IMR-90 (cell line): Measurements from ENCODE around the gene ACSS1. TPM values are rescaled to one million over a fixed set of nuclear protein-coding genes. Genes with fewer than 3 reads are reported as not detected.

Experiments used
- ATAC-seq: fragments of 200-7000 bp; cut with Tn5 transposase; 2 replicates; pipeline ENCODE4 v1.9.1; 2020; ENCODE audit warnings: low read depth, mild to moderate bottlenecking, moderate library complexity
- BruUV-seq: library from RNA; stranded (reverse); fragments of 400-500 nt; replicated peaks from 2 replicates; lab custom pipeline; 2021; lab: Mats Ljungman, UMichigan
- CTCF ChIA-PET: fragments of 300-600 bp; formaldehyde crosslinking; extraction: SDS; loops from one replicate; lab custom pipeline; 2021; ENCODE audit warnings: antibody characterized with exemption; lab: Yijun Ruan, JAX
- POLR2A ChIA-PET: fragments of 300-600 bp; sonication (Branson Sonifier 250); formaldehyde crosslinking; loops from one replicate; lab custom pipeline; 2022; ENCODE audit warnings: antibody characterized with exemption; ENCODE audit not compliant: unreplicated experiment; lab: Charles Lee
- DNase-seq: peaks from one replicate; pipeline ENCODE4 v3.0.0; 2013
- H2AFZ ChIP-seq: replicated peaks from 2 replicates; pipeline ENCODE3; 2013; ENCODE audit warnings: low read length, mild to moderate bottlenecking; ENCODE audit not compliant: poor library complexity
- H2AK5ac ChIP-seq: 2 replicates; pipeline ENCODE4 v1.6.1; 2013; ENCODE audit warnings: low read depth, low read length, inconsistent platforms
- H2AK9ac ChIP-seq: replicated peaks from 2 replicates; pipeline ENCODE3; 2013; ENCODE audit warnings: mild to moderate bottlenecking, low read depth, low read length, moderate library complexity; ENCODE audit not compliant: poor library complexity
- H2BK120ac ChIP-seq: 2 replicates; pipeline ENCODE4 v1.6.1; 2013; ENCODE audit warnings: low read depth, low read length, inconsistent platforms
- H2BK15ac ChIP-seq: 3 replicates; pipeline ENCODE4 v1.6.1; 2013; ENCODE audit warnings: low read depth, low read length, inconsistent platforms
- H2BK20ac ChIP-seq: 2 replicates; pipeline ENCODE4 v1.6.1; 2013; ENCODE audit warnings: low read depth, mild to moderate bottlenecking, inconsistent platforms, low read length, moderate library complexity
- H2BK5ac ChIP-seq: 2 replicates; pipeline ENCODE4 v1.6.1; 2013; ENCODE audit warnings: mild to moderate bottlenecking, low read depth, low read length, inconsistent platforms; ENCODE audit not compliant: poor library complexity, severe bottlenecking
- H3K14ac ChIP-seq: replicated peaks from 2 replicates; pipeline ENCODE4 v1.6.1; 2013; ENCODE audit warnings: low read depth, low read length, inconsistent platforms
- H3K18ac ChIP-seq: 2 replicates; pipeline ENCODE4 v1.6.1; 2013; ENCODE audit warnings: low read depth, low read length, control low read depth
- H3K23ac ChIP-seq: 2 replicates; pipeline ENCODE4 v1.6.1; 2013; ENCODE audit warnings: low read depth, low read length, inconsistent platforms
- H3K27ac ChIP-seq: 2 replicates; pipeline ENCODE4 v1.5.1; 2013; ENCODE audit warnings: mild to moderate bottlenecking, control low read depth, low read length; ENCODE audit not compliant: insufficient read depth
- H3K27me3 ChIP-seq: 2 replicates; pipeline ENCODE4 v1.6.1; 2013; ENCODE audit warnings: low read length; ENCODE audit not compliant: control insufficient read depth, insufficient read depth
- H3K36me3 ChIP-seq: 2 replicates; pipeline ENCODE4 v1.6.1; 2013; ENCODE audit warnings: low read length, mixed read lengths; ENCODE audit not compliant: control insufficient read depth, insufficient read depth
- H3K4ac ChIP-seq: 2 replicates; pipeline ENCODE4 v1.6.1; 2013; ENCODE audit warnings: low read depth, low read length, inconsistent platforms
- H3K4me1 ChIP-seq: 2 replicates; pipeline ENCODE4 v1.6.1; 2013; ENCODE audit warnings: low read length, mixed read lengths; ENCODE audit not compliant: control insufficient read depth, insufficient read depth
- H3K4me2 ChIP-seq: 2 replicates; pipeline ENCODE4 v1.6.1; 2013; ENCODE audit warnings: low read depth, mild to moderate bottlenecking, control low read depth, low read length, moderate library complexity
- H3K4me3 ChIP-seq: 2 replicates; pipeline ENCODE4 v1.5.1; 2013; ENCODE audit warnings: low read depth, mild to moderate bottlenecking, control low read depth, low read length, moderate library complexity; ENCODE audit not compliant: insufficient read depth
- H3K56ac ChIP-seq: 2 replicates; pipeline ENCODE4 v1.6.1; 2013; ENCODE audit warnings: low read length, inconsistent platforms; ENCODE audit not compliant: insufficient read depth; ENCODE audit errors: extremely low read depth
- H3K79me1 ChIP-seq, 2 experiments: 2 replicates each; pipeline ENCODE4 v1.6.1; 2013; ENCODE audit warnings: low read length in 2 of 2, inconsistent platforms in 1 of 2, low read depth in 1 of 2
- H3K9ac ChIP-seq: 2 replicates; pipeline ENCODE4 v1.6.1; 2013; ENCODE audit warnings: low read depth, low read length, control low read depth
- H3K9me1 ChIP-seq: 2 replicates; pipeline ENCODE4 v1.6.1; 2013; ENCODE audit warnings: low read length, inconsistent platforms; ENCODE audit not compliant: insufficient read depth
- H3K9me3 ChIP-seq: 2 replicates; pipeline ENCODE4 v1.6.1; 2013; ENCODE audit warnings: low read length; ENCODE audit not compliant: control insufficient read depth, insufficient read depth
- H4K20me1 ChIP-seq: 2 replicates; pipeline ENCODE4 v1.6.1; 2013; ENCODE audit warnings: low read length, inconsistent platforms; ENCODE audit not compliant: insufficient read depth
- H4K5ac ChIP-seq: 2 replicates; pipeline ENCODE4 v1.6.1; 2013; ENCODE audit warnings: mild to moderate bottlenecking, low read depth, low read length, control low read depth
- H4K8ac ChIP-seq, 2 experiments: 2 replicates each; pipeline ENCODE4 v1.6.1; 2013; ENCODE audit warnings: low read depth in 2 of 2, low read length in 2 of 2, control low read depth in 1 of 2, inconsistent platforms in 1 of 2
- H4K91ac ChIP-seq: 2 replicates; pipeline ENCODE4 v1.6.1; 2013; ENCODE audit warnings: low read depth, low read length, inconsistent platforms; ENCODE audit not compliant: insufficient read depth
- BHLHE40 ChIP-seq: fragments of 150-350 bp; IDR thresholded peaks from 2 replicates; pipeline ENCODE4 v1.6.1; 2016; ENCODE audit warnings: mild to moderate bottlenecking, low read depth, low read length
- CEBPB ChIP-seq: IDR thresholded peaks from 2 replicates; pipeline ENCODE4 v1.6.1; 2012; ENCODE audit warnings: low read depth, low read length, improper control_type of control experiment
- CHD1 ChIP-seq: IDR thresholded peaks from 2 replicates; pipeline ENCODE4 v1.6.1; 2012; ENCODE audit warnings: low read depth, low read length, improper control_type of control experiment
- CTCF ChIP-seq: conservative IDR thresholded peaks from 2 replicates; pipeline ENCODE4 v1.5.1; 2012; ENCODE audit warnings: mild to moderate bottlenecking, low read depth, low read length, improper control_type of control experiment
- ELK1 ChIP-seq: fragments of 150-350 bp; IDR thresholded peaks from 2 replicates; pipeline ENCODE4 v1.6.1; 2016; ENCODE audit warnings: low read depth, mild to moderate bottlenecking, low read length, moderate library complexity, borderline replicate concordance
- FOS ChIP-seq: fragments of 150-350 bp; IDR thresholded peaks from 2 replicates; pipeline ENCODE4 v1.6.1; 2016; ENCODE audit warnings: low read depth, low read length
- MAFK ChIP-seq: IDR thresholded peaks from 2 replicates; pipeline ENCODE4 v1.6.1; 2012; ENCODE audit warnings: low read depth, low read length, improper control_type of control experiment
- MAZ ChIP-seq: IDR thresholded peaks from 2 replicates; pipeline ENCODE4 v1.6.1; 2012; ENCODE audit warnings: low read depth, mild to moderate bottlenecking, low read length, improper control_type of control experiment, moderate library complexity, borderline replicate concordance
- MXI1 ChIP-seq: IDR thresholded peaks from 2 replicates; pipeline ENCODE4 v1.6.1; 2012; ENCODE audit warnings: low read depth, mild to moderate bottlenecking, low read length, moderate library complexity, borderline replicate concordance
- NFE2L2 ChIP-seq: fragments of 150-350 bp; IDR thresholded peaks from 2 replicates; pipeline ENCODE4 v1.6.1; 2016; ENCODE audit warnings: low read depth, mild to moderate bottlenecking, low read length
- POLR2A ChIP-seq: IDR thresholded peaks from 2 replicates; pipeline ENCODE4 v1.6.1; 2012; ENCODE audit warnings: mild to moderate bottlenecking, low read depth, low read length
- RAD21 ChIP-seq: IDR thresholded peaks from 2 replicates; pipeline ENCODE4 v1.6.1; 2012; ENCODE audit warnings: low read length, improper control_type of control experiment
- RCOR1 ChIP-seq: IDR thresholded peaks from 2 replicates; pipeline ENCODE4 v1.6.1; 2012; ENCODE audit warnings: mild to moderate bottlenecking, low read length, improper control_type of control experiment; ENCODE audit not compliant: insufficient replicate concordance
- RFX5 ChIP-seq: IDR thresholded peaks from 2 replicates; pipeline ENCODE4 v1.8.0; 2012; ENCODE audit warnings: low read depth, mild to moderate bottlenecking, low read length, moderate library complexity
- SMC3 ChIP-seq: fragments of 150-350 bp; IDR thresholded peaks from 2 replicates; pipeline ENCODE4 v1.6.1; 2016; ENCODE audit warnings: low read depth, mild to moderate bottlenecking, antibody characterized with exemption, low read length, moderate library complexity
- WGBS, 2 experiments: methylation state at CpG; one replicate each; pipeline versions ENCODE4 v1.1.5 to v1.1.7; 2013; ENCODE audit warnings: missing lambda C conversion rate in 2 of 2; ENCODE audit not compliant: insufficient read length in 1 of 2; ENCODE audit errors: extremely low coverage in 2 of 2; 5-methylcytosine and 5-hydroxymethylcytosine counted together
- dilution Hi-C: fragments of 300-500 bp; cut with HindIII; formaldehyde crosslinking; loops from one replicate; pipeline ENCODE4 v1.14.3; 2018; ENCODE audit warnings: low sequenced_read_pairs; ENCODE audit not compliant: unreplicated experiment
- in situ Hi-C: fragments of 300-500 bp; cut with MboI; formaldehyde crosslinking; loops from 3 replicates; pipeline ENCODE4 v1.14.3; 2019; ENCODE audit warnings: low sequenced_read_pairs, inconsistent platforms, mixed read lengths
- intact Hi-C: fragments of 100-400 bp; cut with micrococcal nuclease; formaldehyde crosslinking; loops from 2 replicates; pipeline ENCODE4 v1.10.0; 2022
- polyA plus RNA-seq, 3 experiments: library from polyadenylated mRNA; depleted of rRNA; stranded (reverse); fragments of >200 nt; gene quantifications; 2 replicates each; pipeline ENCODE4 v1.2.3, GENCODE V29; 2012; ENCODE audit warnings: low replicate concordance in 1 of 3
- total RNA-seq: library from RNA; depleted of rRNA; stranded (reverse); fragments of >200 nt; gene quantifications from 2 replicates; pipeline ENCODE4 v1.2.3, GENCODE V29; 2012
- TF ChIP-seq, protein P1 (sequence below): fragments of 150-350 bp; IDR thresholded peaks from 2 replicates; pipeline ENCODE4 v1.6.1; 2017; ENCODE audit warnings: mild to moderate bottlenecking, antibody characterized with exemption, low read length, low read depth

ACSS1 gene
- total and polyA plus RNA-seq, 2 of the 4 experiments (the other 2 are of a cell fraction) = 0.72 to 1.2 TPM

- intact Hi-C loops (no loop called here), dilution Hi-C loops (no loop called here), in situ Hi-C loops (no loop called here)
- POLR2A ChIA-PET = no interaction called here
- no peak overlapping the region for H2BK20ac ChIP-seq
- no peak overlapping the region for H3K4me3 ChIP-seq
- H2AFZ ChIP-seq = no peak overlapping the region
- no peak overlapping the region for H3K9ac ChIP-seq
- BruUV-seq = no TSS peak
- no peak overlapping the region for H2BK5ac ChIP-seq
- H4K5ac ChIP-seq = no peak overlapping the region
- peaks cover 2% of the 10 kb centered on the region; the same call in 1 of the 2 replicates for H3K4me1 ChIP-seq
- no CpG with 5 or more reads among the region's 11 CpGs for WGBS, 2 experiments
- ATAC-seq (no peak), DNase-seq (no peak)
- TF ChIP-seq MXI1 (no peak), CEBPB (no peak), MAZ (no peak), NFE2L2 (no peak), CTCF (no peak), CHD1 (no peak), ELK1 (no peak), FOS (no peak), RFX5 (no peak), SMC3 (no peak), POLR2A (no peak), BHLHE40 (no peak), MAFK (no peak), RAD21 (no peak), RCOR1 (no peak)
- TF ChIP-seq, protein P1, sequence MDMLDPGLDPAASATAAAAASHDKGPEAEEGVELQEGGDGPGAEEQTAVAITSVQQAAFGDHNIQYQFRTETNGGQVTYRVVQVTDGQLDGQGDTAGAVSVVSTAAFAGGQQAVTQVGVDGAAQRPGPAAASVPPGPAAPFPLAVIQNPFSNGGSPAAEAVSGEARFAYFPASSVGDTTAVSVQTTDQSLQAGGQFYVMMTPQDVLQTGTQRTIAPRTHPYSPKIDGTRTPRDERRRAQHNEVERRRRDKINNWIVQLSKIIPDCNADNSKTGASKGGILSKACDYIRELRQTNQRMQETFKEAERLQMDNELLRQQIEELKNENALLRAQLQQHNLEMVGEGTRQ = no peak
- H3K56ac ChIP-seq = no peak overlapping the region
- H4K91ac ChIP-seq = no peak overlapping the region
- H4K20me1 ChIP-seq = no peaks in the 10 kb centered on the region
- no peak overlapping the region for H3K4ac ChIP-seq
- no peaks in the 10 kb centered on the region for H3K9me3 ChIP-seq
- no peak overlapping the region for H3K27ac ChIP-seq
- H3K18ac ChIP-seq = no peak overlapping the region
- no peaks in the 10 kb centered on the region for H3K79me1 ChIP-seq
- H2AK5ac ChIP-seq = no peak overlapping the region
- no peak overlapping the region for H3K14ac ChIP-seq
- H3K9me1 ChIP-seq = 0 out of 2 replicates have a peak, but pooled peaks cover 3% of the 10 kb centered on the region
- no peak overlapping the region for H3K4me2 ChIP-seq
- H3K23ac ChIP-seq = no peak overlapping the region
- no peak overlapping the region for H2AK9ac ChIP-seq
- CTCF ChIA-PET = no interaction called here
- H2BK15ac ChIP-seq = no peak overlapping the region
- no peaks in the 10 kb centered on the region; the same call in 1 of the 2 replicates for H3K36me3 ChIP-seq
- peaks cover 3% of the 10 kb centered on the region; the same call in 1 of the 2 replicates for H3K27me3 ChIP-seq
- H4K8ac ChIP-seq = no peak overlapping the region
- no peak overlapping the region for H2BK120ac ChIP-seq
These were observed 42.0 kb downstream of the ACSS1 start for GRCh38 chr20:25015986-25016385.
